ENCODE measurements around the gene TNRC18.

DNA sequence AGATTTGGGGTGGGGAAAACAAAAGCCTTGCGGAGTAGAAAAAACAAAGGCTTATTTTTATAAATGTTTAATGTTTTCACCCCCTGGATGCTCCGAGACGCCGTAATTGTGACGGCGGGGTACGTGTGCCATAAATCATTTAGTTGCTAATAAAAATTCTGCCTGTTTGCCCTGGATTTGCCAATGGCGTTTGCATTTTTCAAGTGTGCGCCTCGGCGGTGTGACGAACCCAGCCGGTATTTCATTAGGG lies 2.5 kb upstream of the TNRC18 start:
- TF ChIP-seq, protein P1, sequence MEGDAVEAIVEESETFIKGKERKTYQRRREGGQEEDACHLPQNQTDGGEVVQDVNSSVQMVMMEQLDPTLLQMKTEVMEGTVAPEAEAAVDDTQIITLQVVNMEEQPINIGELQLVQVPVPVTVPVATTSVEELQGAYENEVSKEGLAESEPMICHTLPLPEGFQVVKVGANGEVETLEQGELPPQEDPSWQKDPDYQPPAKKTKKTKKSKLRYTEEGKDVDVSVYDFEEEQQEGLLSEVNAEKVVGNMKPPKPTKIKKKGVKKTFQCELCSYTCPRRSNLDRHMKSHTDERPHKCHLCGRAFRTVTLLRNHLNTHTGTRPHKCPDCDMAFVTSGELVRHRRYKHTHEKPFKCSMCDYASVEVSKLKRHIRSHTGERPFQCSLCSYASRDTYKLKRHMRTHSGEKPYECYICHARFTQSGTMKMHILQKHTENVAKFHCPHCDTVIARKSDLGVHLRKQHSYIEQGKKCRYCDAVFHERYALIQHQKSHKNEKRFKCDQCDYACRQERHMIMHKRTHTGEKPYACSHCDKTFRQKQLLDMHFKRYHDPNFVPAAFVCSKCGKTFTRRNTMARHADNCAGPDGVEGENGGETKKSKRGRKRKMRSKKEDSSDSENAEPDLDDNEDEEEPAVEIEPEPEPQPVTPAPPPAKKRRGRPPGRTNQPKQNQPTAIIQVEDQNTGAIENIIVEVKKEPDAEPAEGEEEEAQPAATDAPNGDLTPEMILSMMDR (IDR thresholded peaks at IDR 0.05; ENCODE audit: poor library complexity, severe bottlenecking) = no peak
- TF ChIP-seq EZH2 (IDR thresholded peaks at IDR 0.05; ENCODE audit: borderline replicate concordance, insufficient read depth, low read length, poor library complexity, severe bottlenecking) (no peak), POLR2AphosphoS5 (IDR thresholded peaks at IDR 0.05) (no peak), TAF1 (IDR thresholded peaks at IDR 0.05; ENCODE audit: low read depth) (no peak), SMC3 (conservative IDR thresholded peaks at IDR 0.05; ENCODE audit: poor library complexity) (no peak), MXI1 (conservative IDR thresholded peaks at IDR 0.05; ENCODE audit: poor library complexity, severe bottlenecking) (no peak), RAD21 (conservative IDR thresholded peaks at IDR 0.05) (no peak)
